Measurements from ENCODE around the gene IDS.

DNA sequence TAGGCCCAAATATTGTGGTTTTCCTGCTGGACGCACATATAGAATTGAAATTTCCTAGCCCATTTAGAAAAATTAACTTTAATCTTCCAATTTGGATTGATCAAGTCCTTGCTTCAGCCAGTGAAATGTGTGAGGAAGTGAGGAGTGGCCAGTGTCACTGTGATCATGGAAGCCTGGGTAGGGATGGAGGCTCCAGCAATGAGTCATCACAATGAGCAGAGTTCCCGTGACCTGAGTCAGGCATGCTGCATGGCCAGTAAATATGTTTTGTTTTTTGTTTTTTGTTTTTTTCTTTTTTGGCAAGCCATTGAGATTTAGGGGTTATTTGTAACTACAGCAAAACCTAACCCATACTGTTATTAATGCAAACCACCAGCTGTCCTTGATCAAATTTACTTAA is 52.1 kb downstream of the IDS start:
- TF ChIP-seq, protein P1, sequence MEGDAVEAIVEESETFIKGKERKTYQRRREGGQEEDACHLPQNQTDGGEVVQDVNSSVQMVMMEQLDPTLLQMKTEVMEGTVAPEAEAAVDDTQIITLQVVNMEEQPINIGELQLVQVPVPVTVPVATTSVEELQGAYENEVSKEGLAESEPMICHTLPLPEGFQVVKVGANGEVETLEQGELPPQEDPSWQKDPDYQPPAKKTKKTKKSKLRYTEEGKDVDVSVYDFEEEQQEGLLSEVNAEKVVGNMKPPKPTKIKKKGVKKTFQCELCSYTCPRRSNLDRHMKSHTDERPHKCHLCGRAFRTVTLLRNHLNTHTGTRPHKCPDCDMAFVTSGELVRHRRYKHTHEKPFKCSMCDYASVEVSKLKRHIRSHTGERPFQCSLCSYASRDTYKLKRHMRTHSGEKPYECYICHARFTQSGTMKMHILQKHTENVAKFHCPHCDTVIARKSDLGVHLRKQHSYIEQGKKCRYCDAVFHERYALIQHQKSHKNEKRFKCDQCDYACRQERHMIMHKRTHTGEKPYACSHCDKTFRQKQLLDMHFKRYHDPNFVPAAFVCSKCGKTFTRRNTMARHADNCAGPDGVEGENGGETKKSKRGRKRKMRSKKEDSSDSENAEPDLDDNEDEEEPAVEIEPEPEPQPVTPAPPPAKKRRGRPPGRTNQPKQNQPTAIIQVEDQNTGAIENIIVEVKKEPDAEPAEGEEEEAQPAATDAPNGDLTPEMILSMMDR (IDR thresholded peaks at IDR 0.05), result no peak
- TF ChIP-seq EP300 (IDR thresholded peaks at IDR 0.05), result no peak
- no peak for TF ChIP-seq POLR2A (IDR thresholded peaks at IDR 0.05; ENCODE audit: low read depth)
